NCI-H526 (cell line): Measurements from ENCODE around the gene TTC16.
A peak's percentile ranks its signal among the peaks of the same experiment; 100 is the strongest.

ENCODE experiments used
- DNase-seq, 2 experiments: peaks; one replicate each; lab custom pipeline; 2025; lab: John Stamatoyannopoulos, UW

TTC16 gene

GRCh38 chr9:127720031-127720864, 4.4 kb downstream of the TTC16 start:
- DNase-seq: no peak

GRCh38 chr9:127720865-127721227, 5.0 kb downstream of the TTC16 start:
- no peak for DNase-seq

GRCh38 chr9:127721391-127721821, 5.5 kb downstream of the TTC16 start:
- peak in 1 of 2 experiments; percentile 13 for DNase-seq

- DNase-seq: no peak
Observed at GRCh38 chr9:127722055-127722745, 6.3 kb downstream of the TTC16 start.

- DNase-seq: no peak
Observed at GRCh38 chr9:127723013-127723412, 7.1 kb downstream of the TTC16 start.

GRCh38 chr9:127723444-127723843, 7.6 kb downstream of the TTC16 start:
- no peak for DNase-seq

- no peak for DNase-seq
Observed at GRCh38 chr9:127724012-127724411, 8.1 kb downstream of the TTC16 start.

- DNase-seq: no peak
Observed at GRCh38 chr9:127726871-127727270, 11.0 kb downstream of the TTC16 start.

GRCh38 chr9:127728808-127729207, 12.9 kb downstream of the TTC16 start:
- no peak for DNase-seq

GRCh38 chr9:127729522-127730256, 13.8 kb downstream of the TTC16 start:
- no peak for DNase-seq

- DNase-seq: no peak
Observed at GRCh38 chr9:127730262-127730661, 14.4 kb downstream of the TTC16 start.

- no peak for DNase-seq
Observed at GRCh38 chr9:127730799-127731410, 15.0 kb downstream of the TTC16 start.

- no peak for DNase-seq
Observed at GRCh38 chr9:127731938-127732337, 16.1 kb downstream of the TTC16 start.

- no peak for DNase-seq
Observed at GRCh38 chr9:127732444-127732843, 16.6 kb downstream of the TTC16 start.

GRCh38 chr9:127733614-127734013, 17.7 kb downstream of the TTC16 start:
- no peak for DNase-seq

- no peak for DNase-seq
Observed at GRCh38 chr9:127734247-127734746, 18.4 kb downstream of the TTC16 start.

GRCh38 chr9:127734747-127735529, 19.1 kb downstream of the TTC16 start, which contains the start of gene TOR2A:
TSS of gene TOR2A (minus strand) at chr9:127735294. CDS start at chr9:127735270, 24 bp downstream.
- DNase-seq: peak; percentile 87 to 95

GRCh38 chr9:127735530-127736185, 19.8 kb downstream of the TTC16 start:
- DNase-seq: no peak

GRCh38 chr9:127738666-127739065, 22.8 kb downstream of the TTC16 start:
- DNase-seq: no peak

- DNase-seq: no peak
Observed at GRCh38 chr9:127739614-127740330, 23.9 kb downstream of the TTC16 start.
